GM19452 (cell line): Measurements from ENCODE around the gene KCNJ12.
"Not testable (repeated sequence)": the region's sequence is repeated elsewhere in the genome, so short reads cannot be mapped to it uniquely, and the experiment has no call there.

Experiments
- ATAC-seq: cut with Tn5 transposase; IDR thresholded peaks from one replicate; pipeline ENCODE4 v1.9.1; 2021; ENCODE audit not compliant: unreplicated experiment

Gene KCNJ12

DNA sequence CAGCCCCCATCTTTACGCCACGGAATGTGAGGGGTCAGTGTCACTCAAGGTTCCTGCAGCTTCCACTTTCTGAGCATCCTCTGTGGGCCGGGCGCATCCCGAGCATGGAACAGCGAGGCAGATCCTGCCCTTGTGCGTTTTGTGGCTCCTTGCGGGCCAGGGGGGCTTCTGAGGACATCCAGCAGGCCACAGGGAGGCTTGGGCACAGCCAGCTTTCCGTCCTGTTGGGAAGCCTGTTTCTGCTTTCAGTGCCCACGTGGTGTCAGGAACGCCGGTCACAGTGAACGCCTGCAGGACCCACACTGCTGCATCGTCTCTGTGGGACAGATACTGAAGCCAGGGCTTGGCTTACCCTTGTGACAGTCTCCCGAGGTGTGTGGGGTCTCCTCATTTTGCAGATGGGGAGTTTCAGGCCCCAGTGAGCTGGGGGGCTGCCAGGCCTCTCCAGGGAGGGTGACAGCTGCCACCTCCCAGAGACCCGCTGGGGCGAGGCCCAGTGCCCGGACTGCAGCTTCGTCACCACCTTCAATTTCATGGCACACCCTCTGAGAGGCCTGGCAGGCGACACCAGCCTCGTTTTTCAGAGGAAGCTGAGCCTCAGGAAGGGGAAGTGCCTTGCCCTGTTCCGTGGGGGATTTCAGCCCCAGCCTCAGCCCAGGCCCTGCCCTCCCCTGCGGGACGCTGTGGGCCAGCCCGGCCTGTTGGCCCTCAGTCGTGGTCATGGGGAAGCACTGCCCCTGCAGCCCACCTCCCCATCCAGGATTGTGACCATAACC is 29.0 kb downstream of the KCNJ12 start:
- ATAC-seq: not testable (repeated sequence)

DNA sequence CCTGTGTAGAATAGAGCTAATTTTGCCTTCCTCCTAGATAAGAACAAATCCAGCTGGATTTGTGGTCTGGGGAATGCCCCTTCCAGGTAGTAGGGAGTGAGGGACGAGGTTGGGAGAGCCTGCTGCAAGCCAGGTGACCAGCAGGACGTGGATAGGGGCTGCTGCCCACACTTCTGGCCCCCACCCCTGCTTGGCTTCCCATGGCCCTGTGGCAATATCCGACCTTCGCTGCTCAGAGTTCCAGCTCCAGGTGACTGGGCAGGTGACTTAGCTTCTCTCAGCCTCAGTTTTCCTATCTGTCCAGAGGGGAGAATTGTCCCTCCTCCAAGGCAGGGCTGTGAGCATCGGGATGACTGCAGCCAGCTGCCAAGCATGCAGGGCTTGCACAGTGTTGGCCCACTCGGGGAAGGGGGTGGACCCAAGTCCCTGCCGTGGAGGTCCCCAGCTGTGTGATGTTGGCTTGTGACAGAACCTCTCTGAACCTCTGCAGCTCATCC is 29.8 kb downstream of the KCNJ12 start:
- ATAC-seq: not testable (repeated sequence)

DNA sequence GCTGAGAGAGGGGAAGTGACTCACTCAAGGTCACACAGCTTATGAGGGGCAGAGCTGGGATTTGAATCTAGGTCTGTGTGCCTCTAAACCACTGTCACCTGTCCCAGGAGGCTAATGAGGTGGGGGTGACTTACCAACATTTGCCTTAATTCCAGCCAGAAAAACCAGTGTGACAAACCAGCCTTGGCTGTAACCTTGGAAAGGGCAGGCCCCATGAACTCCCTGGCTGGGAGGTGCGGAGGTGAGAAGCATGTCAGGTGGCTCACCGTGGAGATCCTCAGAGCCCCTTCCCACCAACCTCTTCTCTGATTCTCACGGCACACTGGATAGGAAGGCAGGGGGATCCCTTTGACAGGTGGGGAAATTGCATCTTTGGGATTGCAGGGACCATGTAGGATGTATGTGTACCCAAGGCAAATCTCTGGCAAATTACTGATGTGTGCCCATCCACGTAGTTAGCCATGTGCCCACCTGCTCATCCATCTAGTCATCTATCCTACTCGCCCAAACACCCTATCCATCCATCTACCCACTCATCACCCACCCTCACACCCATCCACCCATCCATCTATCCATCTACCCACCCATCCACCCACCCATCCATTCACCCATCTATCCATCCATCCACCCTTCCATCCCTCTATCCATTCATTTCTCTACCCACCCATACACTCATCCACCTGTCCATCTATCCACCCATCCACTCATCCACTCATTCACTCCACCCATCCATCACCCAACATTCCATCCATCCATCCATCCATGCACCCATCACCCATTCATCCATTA is 30.7 kb downstream of the KCNJ12 start:
- not testable (repeated sequence) for ATAC-seq

DNA sequence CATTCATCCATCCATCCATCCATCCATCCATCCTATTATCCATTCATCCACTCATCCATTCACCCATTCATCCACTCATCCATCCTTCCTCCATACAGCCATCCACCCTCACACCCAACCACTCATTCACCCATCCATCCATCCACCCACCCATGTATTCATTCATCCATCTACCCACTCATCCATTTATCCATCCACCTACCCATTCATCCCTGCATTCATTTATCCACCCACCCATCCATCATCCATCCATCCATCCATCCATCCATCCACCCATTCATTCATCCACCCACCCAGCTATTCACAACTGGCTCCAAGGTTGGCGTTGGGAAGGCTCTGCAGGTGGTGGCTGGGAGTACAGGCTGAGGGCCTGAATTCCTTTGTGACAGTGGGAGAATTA is 31.6 kb downstream of the KCNJ12 start:
- not testable (repeated sequence) for ATAC-seq

DNA sequence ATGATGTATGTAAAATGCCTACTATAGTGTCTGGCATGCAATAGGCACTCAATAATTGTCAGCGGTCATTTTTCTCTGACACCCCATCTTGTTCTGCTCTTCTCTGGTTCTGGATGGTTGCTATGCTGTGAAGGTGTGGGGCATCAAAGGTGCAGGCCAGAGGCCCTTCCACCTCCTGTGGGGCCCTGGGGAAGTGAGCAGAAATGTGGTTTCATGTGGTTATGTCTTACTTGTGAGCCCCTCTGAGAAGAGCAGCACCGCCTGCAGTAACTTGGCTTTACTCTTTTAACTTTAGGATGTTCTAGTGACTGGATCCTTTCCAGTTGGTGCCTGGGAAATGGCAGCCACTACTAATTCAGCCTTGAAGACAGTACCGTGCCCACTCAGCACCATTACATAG is 32.1 kb downstream of the KCNJ12 start:
- not testable (repeated sequence) for ATAC-seq

DNA sequence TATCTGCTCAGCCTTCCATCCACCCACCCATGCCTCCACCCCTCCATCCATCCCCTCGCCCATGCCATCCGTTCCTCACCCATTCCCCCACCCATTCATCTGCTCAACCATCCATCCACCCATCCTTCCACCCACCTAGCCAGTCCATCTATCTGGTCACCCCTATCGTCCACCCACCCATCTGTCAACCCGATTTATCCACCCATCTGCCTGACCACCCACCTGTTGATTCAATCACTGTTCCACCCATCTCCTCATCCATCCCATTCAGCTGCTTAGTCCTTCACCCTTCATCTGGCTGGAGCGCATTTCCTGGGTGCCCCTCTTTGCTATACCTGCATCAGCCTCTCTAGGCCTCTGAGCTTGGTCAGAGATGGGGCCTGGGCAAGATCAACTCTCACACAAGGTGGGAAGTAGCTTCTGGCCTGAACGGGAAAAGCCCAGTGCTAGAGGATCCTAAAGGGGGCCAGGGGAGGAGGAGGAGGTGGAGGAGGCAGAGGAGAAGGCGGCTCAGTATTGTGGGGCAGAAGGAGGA is 32.7 kb downstream of the KCNJ12 start:
- not testable (repeated sequence) for ATAC-seq

DNA sequence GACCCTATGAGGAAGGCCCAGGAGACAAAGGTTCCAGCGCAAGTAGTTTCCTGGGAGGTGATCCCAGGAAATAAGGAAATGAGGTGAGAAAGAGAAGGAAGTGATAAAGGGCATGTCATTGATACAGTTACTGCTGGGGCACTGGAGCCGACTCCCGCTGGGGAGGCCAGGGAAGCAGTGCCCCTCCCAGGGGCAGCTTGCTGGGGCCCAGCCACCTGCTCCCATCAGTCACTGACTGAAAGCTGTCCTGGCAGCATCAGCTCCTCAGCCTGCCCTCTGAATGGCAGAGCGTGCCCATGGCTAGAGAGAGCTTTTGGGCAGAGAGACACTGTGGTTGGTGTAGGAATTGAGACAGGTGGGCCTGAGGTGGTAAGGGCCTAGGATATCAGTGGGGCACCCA is 33.2 kb downstream of the KCNJ12 start:
- not testable (repeated sequence) for ATAC-seq

DNA sequence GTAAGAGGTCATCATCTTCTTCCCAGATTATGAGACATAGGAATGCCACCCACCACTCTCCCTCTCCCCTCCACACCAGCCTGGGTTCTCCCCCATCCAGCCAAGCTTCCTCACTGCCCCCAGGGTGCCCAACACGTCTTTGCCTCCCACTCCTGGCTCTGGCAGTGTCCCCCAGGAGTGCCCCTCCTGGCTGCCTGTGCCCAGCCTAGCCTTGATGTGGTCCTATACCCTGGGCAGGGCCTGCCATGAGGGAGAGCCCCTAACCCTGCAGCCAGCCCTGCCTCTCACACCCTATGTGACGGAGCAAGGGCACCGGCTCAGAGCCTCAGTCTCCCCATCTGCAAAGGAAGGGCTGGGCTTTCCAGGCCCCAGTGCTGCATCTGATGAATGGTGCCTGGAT is 33.8 kb downstream of the KCNJ12 start:
- ATAC-seq: not testable (repeated sequence)

DNA sequence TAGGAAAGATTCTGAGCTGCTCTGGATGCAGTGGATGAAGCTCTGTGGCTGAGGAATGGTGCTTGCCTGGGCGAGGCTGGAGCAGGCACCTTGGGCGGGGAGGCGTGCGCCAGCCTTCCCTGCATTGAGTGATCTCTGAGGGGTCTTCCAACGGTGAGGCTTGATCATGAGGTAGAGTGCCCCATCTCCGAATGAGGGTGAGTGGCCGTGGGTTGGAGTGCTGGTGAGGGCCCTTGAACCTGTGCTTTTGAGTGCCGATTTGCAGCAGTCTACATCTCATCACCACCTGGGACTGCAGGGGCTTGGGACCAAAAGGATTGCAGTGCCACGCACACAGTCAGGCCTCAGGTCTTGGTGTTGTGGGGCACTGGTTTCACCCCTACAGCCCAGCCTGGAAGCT is 34.2 kb downstream of the KCNJ12 start:
- not testable (repeated sequence) for ATAC-seq

DNA sequence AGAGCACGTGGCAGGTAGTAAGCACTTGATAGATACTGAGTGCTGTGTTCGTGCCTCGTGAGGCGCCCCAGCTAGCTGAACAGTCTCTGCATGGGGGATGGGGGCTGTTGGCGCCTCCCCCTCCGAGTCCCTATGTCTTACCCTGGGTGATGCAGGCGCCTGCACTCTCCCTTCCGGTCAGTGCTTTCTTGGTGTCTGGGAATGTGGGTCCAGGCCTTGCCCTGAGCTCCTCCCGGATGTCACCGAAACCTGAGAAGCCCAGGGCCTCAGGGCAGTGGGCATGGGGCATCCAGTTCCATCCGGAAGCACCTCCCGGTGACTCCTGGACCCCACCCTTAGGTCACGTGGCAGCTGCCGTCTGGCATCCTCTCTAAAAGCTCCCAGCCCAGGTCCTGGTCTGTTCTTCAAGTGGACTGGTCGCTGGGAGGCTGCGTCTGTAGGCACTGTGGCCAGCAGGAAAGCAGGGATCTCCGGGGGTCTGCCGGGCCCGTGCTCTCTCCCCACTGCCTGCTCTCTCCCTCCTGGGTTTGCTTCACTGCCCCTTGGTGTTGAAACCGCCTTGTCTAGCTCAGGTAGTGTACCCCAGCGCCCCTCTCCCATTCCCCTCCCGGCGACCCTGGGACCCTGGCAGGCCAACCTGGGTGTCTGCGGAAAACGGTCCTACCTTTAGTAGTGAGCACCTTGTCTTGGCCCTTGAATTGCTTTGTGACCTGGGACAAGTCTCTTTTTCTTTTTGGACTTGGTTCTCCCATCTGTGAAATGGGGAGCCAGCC is 34.9 kb downstream of the KCNJ12 start:
- ATAC-seq: not testable (repeated sequence)

DNA sequence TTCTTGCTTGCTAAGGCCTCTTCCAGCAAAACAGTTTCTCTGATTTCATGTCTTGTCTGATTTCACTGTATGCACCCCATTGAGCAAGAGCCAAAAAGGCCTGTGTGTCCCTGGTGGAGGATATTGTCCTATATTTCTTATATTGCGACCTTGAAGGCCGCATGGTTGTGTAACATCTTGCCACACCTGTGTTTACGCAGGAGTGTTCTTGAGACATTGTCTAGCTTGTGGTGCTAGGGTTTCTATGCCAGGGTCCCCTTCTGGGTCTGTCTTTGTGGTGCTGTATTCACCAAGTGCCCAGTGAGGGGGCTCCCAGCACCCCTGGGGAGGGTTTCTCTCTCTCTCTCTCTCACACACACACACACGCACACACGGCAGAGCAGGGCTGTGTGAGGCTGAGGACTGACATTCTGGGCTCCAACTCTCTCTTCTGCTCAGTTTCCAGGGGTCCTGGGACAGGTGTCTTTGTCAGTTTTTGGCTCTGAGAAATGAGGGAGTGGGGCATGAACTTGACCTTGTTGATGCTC is 35.6 kb downstream of the KCNJ12 start:
- not testable (repeated sequence) for ATAC-seq

DNA sequence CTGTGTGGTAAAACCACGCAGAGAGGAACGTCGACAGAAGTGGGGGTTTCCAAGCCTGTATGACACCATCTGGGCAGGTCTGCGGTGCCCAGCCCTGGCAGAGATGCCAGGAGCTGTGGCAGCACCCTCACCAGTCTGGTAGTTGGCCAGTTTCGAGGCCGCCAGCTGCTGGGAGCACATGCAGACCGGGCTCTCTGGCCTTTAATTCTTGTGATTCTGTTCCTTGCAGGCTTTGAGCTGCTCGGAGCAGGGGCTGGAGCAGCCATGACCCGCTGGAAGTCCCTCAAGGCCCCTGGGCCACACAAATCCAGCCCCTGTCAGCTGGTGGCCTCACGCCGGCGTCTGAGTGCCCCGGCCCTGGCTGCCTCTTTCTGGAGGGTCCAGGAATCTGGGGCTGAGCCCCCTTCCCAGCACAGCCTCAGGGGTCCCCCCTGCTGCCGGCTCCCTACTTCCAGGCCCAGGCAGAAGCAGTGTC is 36.1 kb downstream of the KCNJ12 start:
- not testable (repeated sequence) for ATAC-seq

DNA sequence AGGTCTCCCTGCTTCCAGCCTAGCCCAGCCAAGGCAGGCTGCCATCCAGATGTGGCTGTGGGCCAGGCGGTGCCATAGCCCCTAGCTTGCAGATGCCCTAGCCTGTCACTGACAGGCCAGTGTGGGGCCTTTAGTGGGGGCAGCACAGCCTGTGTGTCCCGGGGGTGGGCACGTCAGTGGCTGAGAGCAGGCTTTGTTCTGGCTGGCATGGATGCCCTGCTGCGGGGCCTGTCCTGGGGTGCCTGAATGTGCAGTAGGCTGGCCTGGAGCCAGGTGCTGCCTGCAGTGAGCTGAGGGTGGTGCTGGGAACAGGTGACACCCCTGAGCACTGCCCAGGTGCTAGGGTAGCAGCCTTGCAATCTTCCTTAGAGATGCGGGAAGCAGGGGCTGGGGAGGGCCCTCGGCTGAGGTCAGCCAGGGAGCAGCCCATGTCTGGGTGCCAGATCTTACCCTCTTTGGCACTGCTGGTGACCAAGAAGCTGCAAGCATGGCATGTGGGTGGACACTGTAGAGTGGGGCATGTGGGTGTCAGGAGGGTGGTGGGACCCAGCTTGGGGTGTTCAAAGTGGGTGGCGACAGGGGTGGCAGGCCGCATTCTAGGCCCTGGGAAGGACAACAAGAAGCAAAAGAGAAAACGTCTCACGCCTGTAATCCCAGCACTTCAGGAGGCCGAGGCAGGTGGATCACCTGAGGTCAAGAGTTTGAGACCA is 37.6 kb downstream of the KCNJ12 start:
- ATAC-seq: not testable (repeated sequence)

DNA sequence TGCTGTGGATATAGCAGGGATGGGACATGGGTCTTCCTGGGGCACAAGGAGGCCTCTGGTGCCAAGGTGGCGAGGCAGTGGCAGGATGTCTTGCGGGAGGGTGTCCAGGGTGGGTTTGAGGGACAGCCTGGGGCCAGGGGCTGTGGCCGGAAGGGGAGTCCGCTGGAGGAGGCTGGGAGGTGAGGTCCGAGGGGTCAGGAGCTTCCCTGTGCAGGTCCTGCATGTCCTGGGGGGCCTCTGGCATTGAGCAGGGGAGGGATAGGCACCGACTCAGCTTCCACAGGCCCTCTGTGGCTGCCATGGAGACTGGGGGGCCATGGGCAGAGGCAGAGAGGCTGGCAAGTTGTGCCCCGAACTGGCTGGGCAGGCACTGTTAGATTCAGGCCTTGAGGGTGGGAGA is 38.5 kb downstream of the KCNJ12 start:
- not testable (repeated sequence) for ATAC-seq

DNA sequence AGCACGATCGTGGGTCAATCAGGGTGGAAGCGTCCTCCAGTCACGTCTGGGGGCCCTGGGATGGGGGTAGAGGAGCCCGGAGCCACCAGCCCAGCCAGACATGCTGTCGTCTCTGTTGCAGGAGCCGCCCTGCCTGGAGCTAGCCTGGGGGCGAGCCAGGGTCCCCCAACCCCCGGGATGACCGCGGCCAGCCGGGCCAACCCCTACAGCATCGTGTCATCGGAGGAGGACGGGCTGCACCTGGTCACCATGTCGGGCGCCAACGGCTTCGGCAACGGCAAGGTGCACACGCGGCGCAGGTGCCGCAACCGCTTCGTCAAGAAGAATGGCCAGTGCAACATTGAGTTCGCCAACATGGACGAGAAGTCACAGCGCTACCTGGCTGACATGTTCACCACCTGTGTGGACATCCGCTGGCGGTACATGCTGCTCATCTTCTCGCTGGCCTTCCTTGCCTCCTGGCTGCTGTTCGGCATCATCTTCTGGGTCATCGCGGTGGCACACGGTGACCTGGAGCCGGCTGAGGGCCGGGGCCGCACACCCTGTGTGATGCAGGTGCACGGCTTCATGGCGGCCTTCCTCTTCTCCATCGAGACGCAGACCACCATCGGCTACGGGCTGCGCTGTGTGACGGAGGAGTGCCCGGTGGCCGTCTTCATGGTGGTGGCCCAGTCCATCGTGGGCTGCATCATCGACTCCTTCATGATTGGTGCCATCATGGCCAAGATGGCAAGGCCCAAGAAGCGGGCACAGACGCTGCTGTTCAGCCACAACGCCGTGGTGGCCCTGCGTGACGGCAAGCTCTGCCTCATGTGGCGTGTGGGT is 39.2 kb downstream of the KCNJ12 start:
- ATAC-seq: not testable (repeated sequence)

DNA sequence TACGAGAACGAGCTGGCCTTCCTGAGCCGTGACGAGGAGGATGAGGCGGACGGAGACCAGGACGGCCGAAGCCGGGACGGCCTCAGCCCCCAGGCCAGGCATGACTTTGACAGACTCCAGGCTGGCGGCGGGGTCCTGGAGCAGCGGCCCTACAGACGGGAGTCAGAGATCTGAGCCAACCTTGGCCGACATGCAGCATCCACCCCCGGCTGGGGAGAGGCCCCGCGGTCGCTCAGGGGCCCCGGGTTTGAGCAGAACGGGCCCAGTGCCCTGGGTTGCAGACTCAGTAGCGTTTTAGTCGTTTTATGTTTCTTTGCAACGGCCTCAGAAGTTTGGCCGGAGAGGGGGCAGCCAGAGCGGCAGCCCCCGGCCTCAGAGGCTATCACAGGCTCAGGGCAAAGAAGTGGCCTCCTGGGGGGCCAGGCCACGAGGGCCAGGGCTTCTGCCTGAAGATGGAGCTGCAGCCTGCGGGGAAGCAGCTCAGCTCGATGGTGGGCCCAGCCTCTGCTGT is 40.4 kb downstream of the KCNJ12 start:
- not testable (repeated sequence) for ATAC-seq

DNA sequence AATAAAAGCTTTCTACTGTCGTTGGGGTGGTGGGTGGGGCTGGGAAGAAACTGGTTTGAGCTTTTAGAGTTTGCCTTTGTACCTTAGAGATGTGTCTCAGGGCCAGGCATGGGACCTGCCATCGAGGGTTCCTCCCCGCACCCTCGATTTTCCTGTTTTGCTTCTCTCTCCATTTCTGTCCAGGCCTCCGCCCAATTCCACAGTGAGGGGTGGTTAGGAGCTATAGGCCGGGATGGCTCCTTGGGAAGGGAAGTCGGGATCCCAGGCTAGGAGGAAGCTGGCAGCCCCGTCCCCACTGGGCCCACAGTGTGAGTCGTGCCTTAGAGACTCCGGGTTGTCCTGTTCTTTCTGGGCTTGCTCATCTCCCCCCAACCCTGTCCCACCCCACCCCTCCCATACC is 41.2 kb downstream of the KCNJ12 start:
- not testable (repeated sequence) for ATAC-seq

DNA sequence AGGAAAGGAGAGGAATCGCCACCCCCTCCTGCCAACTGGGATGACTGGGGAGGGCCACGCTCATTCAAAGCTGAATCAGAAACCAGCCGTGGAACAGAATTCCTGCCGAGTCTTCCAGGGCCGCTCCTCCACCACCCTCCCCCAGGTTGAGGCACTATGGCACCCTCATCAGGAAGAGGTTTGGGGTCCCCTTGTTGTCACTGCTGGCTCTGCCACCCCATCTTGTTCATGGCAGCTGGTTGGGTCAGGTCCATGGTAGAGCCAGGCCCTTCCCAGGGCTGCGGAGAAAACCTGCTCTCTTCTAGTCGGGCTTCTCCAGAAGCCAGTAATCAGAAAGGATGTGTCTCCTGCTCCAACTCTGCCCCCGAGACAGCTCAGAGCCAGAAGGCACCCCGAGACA is 41.8 kb downstream of the KCNJ12 start:
- ATAC-seq: no peak
